Stimulated activated CD4-positive, alpha-beta T cell treated with anti-CD3 and anti-CD28 coated beads, Interleukin-2, amount 100 ng/mL, for 4 hours (primary cell): ENCODE results near the gene OR4A5.
"Not testable (repeated sequence)": the region's sequence is repeated elsewhere in the genome, so short reads cannot be mapped to it uniquely, and the experiment has no call there.

ENCODE experiments used
- DNase-seq: peaks from one replicate; pipeline ENCODE4 v3.0.0-alpha.2; 2020; ENCODE audit warnings: low read depth

OR4A5 gene

GRCh38 chr11:54706532-54706931 lies at the start of gene OR4A5:
Gene OR4A5 (plus strand): TSS chr11:54706832. CDS start chr11:54706885, 53 bp downstream.
- DNase-seq, result not testable (repeated sequence)

- not testable (repeated sequence) for DNase-seq
Measured at GRCh38 chr11:54720094-54720493, 13.5 kb downstream of the OR4A5 start.
